Breast epithelium (tissue), 4 donors: ENCODE results near the gene OR2F1. TPM values are rescaled to one million over a fixed set of nuclear protein-coding genes. Genes with fewer than 3 reads are reported as not detected.

Experiments used
- DNase-seq, 2 donors: peaks; one replicate each; pipeline ENCODE4 v3.0.0-alpha.2; 2019; ENCODE audit warnings: low spot score in 2 of 2
- H3K27ac ChIP-seq, 2 donors: fragments of 200-600 bp; sonication (generic) in 1 of 2; one replicate each; pipeline ENCODE4 v1.5.1; 2016 to 2019; ENCODE audit warnings: mild to moderate bottlenecking in 1 of 2
- H3K27me3 ChIP-seq, 2 donors: fragments of 200-600 bp; sonication (generic) in 1 of 2; one replicate each; pipeline versions ENCODE4 v1.5.1 to v1.6.0; 2017 to 2019; ENCODE audit warnings: control low read depth in 1 of 2, mild to moderate bottlenecking in 1 of 2
- H3K36me3 ChIP-seq: fragments of 200-600 bp; one replicate; pipeline ENCODE4 v1.5.1; 2019
- H3K4me1 ChIP-seq, 2 donors: fragments of 200-600 bp; sonication (generic); one replicate each; pipeline ENCODE4 v1.5.1; 2016 to 2019; ENCODE audit warnings: control low read depth in 1 of 2
- H3K4me3 ChIP-seq, 3 donors: fragments of 200-600 bp; sonication (generic); 1 replicate in 2 of 3; 2 replicates in 1 of 3; pipeline ENCODE4 v1.5.1; 2016 to 2019; ENCODE audit warnings: mild to moderate bottlenecking in 3 of 3, moderate library complexity in 2 of 3
- H3K9me3 ChIP-seq, 2 donors: fragments of 200-600 bp; sonication (generic) in 1 of 2; one replicate each; pipeline ENCODE4 v1.5.1; 2016 to 2019; ENCODE audit warnings: control low read depth in 1 of 2
- CTCF ChIP-seq, 3 donors: fragments of 450-650 bp; IDR thresholded peaks; one replicate each; pipeline ENCODE4 v1.5.1; 2016 to 2017; ENCODE audit warnings: antibody characterized with exemption in 3 of 3, mild to moderate bottlenecking in 3 of 3, moderate library complexity in 3 of 3
- POLR2A ChIP-seq: fragments of 450-650 bp; IDR thresholded peaks from one replicate; pipeline ENCODE4 v1.6.1; 2016; ENCODE audit warnings: antibody characterized with exemption, mild to moderate bottlenecking, moderate library complexity
- POLR2AphosphoS5 ChIP-seq, 3 donors: sonication (generic); formaldehyde crosslinking; IDR thresholded peaks; one replicate each; pipeline ENCODE4 v1.6.1; 2017; ENCODE audit warnings: antibody characterized with exemption in 3 of 3
- intact Hi-C: fragments of 100-400 bp; cut with DNase I; formaldehyde crosslinking; loops from one replicate; pipeline ENCODE4 v1.15.1; 2023; ENCODE audit warnings: low total_unique reads
- total RNA-seq, 3 donors: library from RNA; depleted of rRNA; stranded (reverse); fragments of >200 nt; gene quantifications; one replicate each; pipeline ENCODE4 v1.1.0, GENCODE V29; 2016

OR2F1 gene
- total RNA-seq, 3 donors from 2014 or later = 0.15 TPM; not detected in 2

- intact Hi-C loops = no loop called here
- DNase-seq = no peak
- H3K36me3 ChIP-seq = no peaks in the 10 kb centered on the region
Observed at GRCh38 chr7:143992670-143993069, 38.0 kb downstream of the OR2F1 start.

GRCh38 chr7:143993924-143994323, 39.3 kb downstream of the OR2F1 start:
- H3K27me3 ChIP-seq = no peaks in the 10 kb centered on the region
- H3K9me3 ChIP-seq = no peaks in the 10 kb centered on the region
- no peaks in the 10 kb centered on the region for H3K36me3 ChIP-seq
- DNase-seq = no peak
- TF ChIP-seq POLR2A (no peak), POLR2AphosphoS5 (IDR thresholded peaks at IDR 0.05) (no peak)
- no peak overlapping the region for H3K4me3 ChIP-seq
- no peaks in the 10 kb centered on the region for H3K4me1 ChIP-seq
- H3K27ac ChIP-seq = no peak overlapping the region
- intact Hi-C loops = no loop called here

More at GRCh38 chr7:143992670-143993069, 38.0 kb downstream of the OR2F1 start:
- H3K4me3 ChIP-seq = no peak overlapping the region
- TF ChIP-seq POLR2A (no peak), CTCF (IDR thresholded peaks at IDR 0.05) (no peak), POLR2AphosphoS5 (IDR thresholded peaks at IDR 0.05) (no peak)
- no peaks in the 10 kb centered on the region for H3K4me1 ChIP-seq
- H3K9me3 ChIP-seq = no peaks in the 10 kb centered on the region
- no peak overlapping the region for H3K27ac ChIP-seq
- no peaks in the 10 kb centered on the region for H3K27me3 ChIP-seq

GRCh38 chr7:144000020-144000419, 45.4 kb downstream of the OR2F1 start, which contains the start of gene OR6B1:
Gene OR6B1 (plus strand): TSS chr7:144000320. CDS start chr7:144003997, 3,677 bp downstream.
- no peak within 1 kb of the TSS for H3K27ac ChIP-seq
- H3K27me3 ChIP-seq = no peaks in the 10 kb centered on the region
- H3K36me3 ChIP-seq = no peaks in the 10 kb centered on the region
- intact Hi-C loops = no loop called here
- DNase-seq = no peak
- H3K9me3 ChIP-seq = no peaks in the 10 kb centered on the region
- TF ChIP-seq POLR2A = no peak
- H3K4me3 ChIP-seq = no peak within 1 kb of the TSS
- H3K4me1 ChIP-seq = no peaks in the 10 kb centered on the region

GRCh38 chr7:144001543-144001942, 46.9 kb downstream of the OR2F1 start:
- Histone ChIP-seq H3K27ac (no peak overlapping the region), H3K4me1 (no peaks in the 10 kb centered on the region), H3K9me3 (no peaks in the 10 kb centered on the region), H3K4me3 (no peak overlapping the region), H3K36me3 (no peaks in the 10 kb centered on the region), H3K27me3 (no peaks in the 10 kb centered on the region)
- TF ChIP-seq POLR2AphosphoS5 (IDR thresholded peaks at IDR 0.05) (no peak), POLR2A (no peak), CTCF (IDR thresholded peaks at IDR 0.05) (no peak)
- DNase-seq = no peak
- intact Hi-C loops = no loop called here

GRCh38 chr7:144004703-144005102, 50.1 kb downstream of the OR2F1 start:
- intact Hi-C loops = loop anchor here (5.0 kb wide), 1 partner anchor 708 kb away; no protein-coding TSS in a partner anchor
- DNase-seq = no peak
- no peak overlapping the region for H3K4me3 ChIP-seq
- no peaks in the 10 kb centered on the region for H3K4me1 ChIP-seq
- no peaks in the 10 kb centered on the region for H3K27me3 ChIP-seq
- H3K27ac ChIP-seq = no peak overlapping the region
- no peaks in the 10 kb centered on the region for H3K36me3 ChIP-seq
- TF ChIP-seq POLR2A (no peak), POLR2AphosphoS5 (IDR thresholded peaks at IDR 0.05) (no peak), CTCF (IDR thresholded peaks at IDR 0.05) (no peak)
- peaks cover 0 to 8% of the 10 kb centered on the region in 2 donors for H3K9me3 ChIP-seq

GRCh38 chr7:144006029-144006691, 51.5 kb downstream of the OR2F1 start:
- H3K27ac ChIP-seq = no peak overlapping the region
- no peaks in the 10 kb centered on the region for H3K27me3 ChIP-seq
- DNase-seq = no peak
- TF ChIP-seq POLR2AphosphoS5 (IDR thresholded peaks at IDR 0.05) (no peak), CTCF (IDR thresholded peaks at IDR 0.05) (no peak), POLR2A (no peak)
- H3K9me3 ChIP-seq = peaks cover 0 to 8% of the 10 kb centered on the region in 2 donors
- intact Hi-C loops = loop anchor here (5.0 kb wide), 1 partner anchor 706 kb away; no protein-coding TSS in a partner anchor
- H3K4me3 ChIP-seq = no peak overlapping the region
- no peaks in the 10 kb centered on the region for H3K36me3 ChIP-seq
- H3K4me1 ChIP-seq = no peaks in the 10 kb centered on the region
